Stimulated activated CD4-positive, alpha-beta T cell treated with anti-CD3 and anti-CD28 coated beads, Interleukin-1b, Interleukin-23, amount 100 ng/mL, for 24 hours (primary cell): ENCODE data around the gene PRKAG2.
"Not testable (repeated sequence)": the region's sequence is repeated elsewhere in the genome, so short reads cannot be mapped to it uniquely, and the experiment has no call there.

Experiments
- DNase-seq, 4 experiments: peaks; one replicate each; pipeline ENCODE4 v3.0.0-alpha.2; 2020; ENCODE audit warnings: low read depth in 4 of 4, low spot score in 1 of 4

PRKAG2 gene

GRCh38 chr7:151837285-151838042 is 39.5 kb downstream of the PRKAG2 start:
- DNase-seq, result no peak

- no peak for DNase-seq
Measured at GRCh38 chr7:151836927-151837205, 40.0 kb downstream of the PRKAG2 start.

- no peak for DNase-seq
Measured at GRCh38 chr7:151836191-151836926, 40.6 kb downstream of the PRKAG2 start.

GRCh38 chr7:151835636-151836035 is 41.3 kb downstream of the PRKAG2 start:
- DNase-seq, result no peak

GRCh38 chr7:151834271-151835035 is 42.5 kb downstream of the PRKAG2 start:
- DNase-seq, result no peak

GRCh38 chr7:151833691-151834090 is 43.2 kb downstream of the PRKAG2 start:
- no peak for DNase-seq

- no peak for DNase-seq
Measured at GRCh38 chr7:151833213-151833651, 43.7 kb downstream of the PRKAG2 start.

GRCh38 chr7:151832656-151833055 is 44.3 kb downstream of the PRKAG2 start:
- DNase-seq, result no peak

GRCh38 chr7:151832138-151832537 is 44.8 kb downstream of the PRKAG2 start:
- DNase-seq, result no peak

GRCh38 chr7:151831606-151832005 is 45.3 kb downstream of the PRKAG2 start:
- no peak for DNase-seq

- DNase-seq, result no peak
Measured at GRCh38 chr7:151830121-151830830, 46.6 kb downstream of the PRKAG2 start.

- no peak for DNase-seq
Measured at GRCh38 chr7:151829707-151830106, 47.2 kb downstream of the PRKAG2 start.

GRCh38 chr7:151827620-151828019 is 49.3 kb downstream of the PRKAG2 start:
- DNase-seq, result no peak

- DNase-seq, result not testable (repeated sequence)
Measured at GRCh38 chr7:151826316-151826715, 50.6 kb downstream of the PRKAG2 start.

- DNase-seq, result no peak
Measured at GRCh38 chr7:151825721-151826120, 51.2 kb downstream of the PRKAG2 start.

GRCh38 chr7:151824373-151824933 is 52.5 kb downstream of the PRKAG2 start:
- DNase-seq, result no peak

GRCh38 chr7:151823566-151824372 is 53.1 kb downstream of the PRKAG2 start:
- no peak for DNase-seq

GRCh38 chr7:151822541-151823181 is 54.3 kb downstream of the PRKAG2 start:
- no peak for DNase-seq

GRCh38 chr7:151821806-151822540 is 54.9 kb downstream of the PRKAG2 start:
- no peak for DNase-seq
